Coronary artery (tissue), 2 donors: ENCODE results near the gene ZNF710.

Experiments
- DNase-seq: peaks from one replicate; pipeline ENCODE4 v3.0.0-alpha.2; 2017; ENCODE audit warnings: low spot score
- H3K27ac ChIP-seq, 2 donors: fragments of 200-600 bp; sonication (generic); one replicate each; pipeline ENCODE4 v1.5.1; 2016 to 2019
- H3K4me3 ChIP-seq: fragments of 200-600 bp; sonication (generic); 2 replicates; pipeline ENCODE4 v1.5.1; 2016; ENCODE audit warnings: mild to moderate bottlenecking, moderate library complexity
- TF ChIP-seq, protein P1 (sequence below): fragments of 200-600 bp; sonication (generic); IDR thresholded peaks from one replicate; pipeline ENCODE4 v1.5.1; 2019; ENCODE audit warnings: antibody characterized with exemption

Gene ZNF710

GRCh38 chr15:90044916-90045371 lies 43.8 kb downstream of the ZNF710 start:
- Histone ChIP-seq H3K27ac (no peak overlapping the region), H3K4me3 (no peak overlapping the region)
- TF ChIP-seq, protein P1, sequence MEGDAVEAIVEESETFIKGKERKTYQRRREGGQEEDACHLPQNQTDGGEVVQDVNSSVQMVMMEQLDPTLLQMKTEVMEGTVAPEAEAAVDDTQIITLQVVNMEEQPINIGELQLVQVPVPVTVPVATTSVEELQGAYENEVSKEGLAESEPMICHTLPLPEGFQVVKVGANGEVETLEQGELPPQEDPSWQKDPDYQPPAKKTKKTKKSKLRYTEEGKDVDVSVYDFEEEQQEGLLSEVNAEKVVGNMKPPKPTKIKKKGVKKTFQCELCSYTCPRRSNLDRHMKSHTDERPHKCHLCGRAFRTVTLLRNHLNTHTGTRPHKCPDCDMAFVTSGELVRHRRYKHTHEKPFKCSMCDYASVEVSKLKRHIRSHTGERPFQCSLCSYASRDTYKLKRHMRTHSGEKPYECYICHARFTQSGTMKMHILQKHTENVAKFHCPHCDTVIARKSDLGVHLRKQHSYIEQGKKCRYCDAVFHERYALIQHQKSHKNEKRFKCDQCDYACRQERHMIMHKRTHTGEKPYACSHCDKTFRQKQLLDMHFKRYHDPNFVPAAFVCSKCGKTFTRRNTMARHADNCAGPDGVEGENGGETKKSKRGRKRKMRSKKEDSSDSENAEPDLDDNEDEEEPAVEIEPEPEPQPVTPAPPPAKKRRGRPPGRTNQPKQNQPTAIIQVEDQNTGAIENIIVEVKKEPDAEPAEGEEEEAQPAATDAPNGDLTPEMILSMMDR: no peak
- DNase-seq: no peak

GRCh38 chr15:90046289-90046688 lies 45.2 kb downstream of the ZNF710 start:
- no peak overlapping the region for H3K27ac ChIP-seq

GRCh38 chr15:90046911-90047392 lies 45.8 kb downstream of the ZNF710 start:
- TF ChIP-seq, protein P1: no peak
- DNase-seq: no peak
- H3K27ac ChIP-seq: no peak overlapping the region
- no peak overlapping the region for H3K4me3 ChIP-seq

More at GRCh38 chr15:90046289-90046688, 45.2 kb downstream of the ZNF710 start:
- H3K4me3 ChIP-seq: no peak overlapping the region
- TF ChIP-seq, protein P1: no peak
- DNase-seq: no peak

DNA sequence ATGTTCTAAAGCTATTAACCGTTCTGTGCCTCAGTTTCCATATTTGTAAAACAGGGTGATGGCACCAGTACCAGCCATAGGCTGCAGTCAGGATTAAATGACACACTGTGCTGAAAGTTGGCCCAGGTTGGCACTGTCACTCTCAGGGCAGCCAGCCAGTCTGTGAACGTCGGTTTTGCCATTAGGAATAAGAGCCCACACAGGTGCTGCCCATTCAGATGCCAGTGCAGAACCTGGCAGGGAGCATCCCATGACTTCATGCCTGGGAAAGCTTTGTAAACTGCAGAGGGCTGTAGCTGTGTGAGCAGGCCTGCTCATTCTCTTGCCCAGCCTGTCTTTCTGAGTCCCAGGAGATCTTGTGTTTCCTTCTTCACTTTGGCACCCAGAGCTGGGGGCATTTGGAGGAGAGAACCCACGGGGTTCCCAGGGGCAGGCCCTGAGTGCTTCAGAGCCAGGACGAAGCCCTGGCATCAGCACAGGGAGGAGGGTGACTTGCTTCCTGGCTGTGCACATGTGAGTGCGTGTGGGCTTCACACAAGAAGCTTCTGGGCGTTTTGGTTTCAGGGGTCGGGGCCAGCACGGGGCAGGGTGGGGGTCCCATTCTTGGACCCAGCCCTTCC lies 46.9 kb downstream of the ZNF710 start:
- TF ChIP-seq, protein P1: no peak
- Histone ChIP-seq H3K27ac (no peak overlapping the region), H3K4me3 (no peak overlapping the region)
- no peak for DNase-seq

DNA sequence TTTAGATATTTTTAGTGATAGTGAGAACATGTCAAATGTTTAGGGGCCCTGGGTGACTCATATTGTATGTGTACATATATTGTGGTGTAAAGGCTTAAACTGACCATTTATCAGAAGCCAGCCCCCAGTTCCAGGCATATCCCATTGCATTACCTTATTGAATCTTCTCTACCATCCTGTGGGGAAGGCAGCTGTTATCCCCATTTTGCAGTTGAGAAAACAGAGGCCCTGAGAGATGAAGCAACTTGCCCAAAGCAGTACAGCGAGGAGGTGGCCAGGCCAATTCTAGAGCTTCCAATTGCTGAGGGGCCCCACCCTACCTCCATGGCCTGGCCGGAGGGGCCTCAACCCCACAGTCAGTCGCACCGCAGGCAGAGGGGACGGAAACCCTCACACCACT lies 47.9 kb downstream of the ZNF710 start:
- H3K27ac ChIP-seq: no peak overlapping the region
- no peak for DNase-seq
- TF ChIP-seq, protein P1: no peak
- no peak overlapping the region for H3K4me3 ChIP-seq

DNA sequence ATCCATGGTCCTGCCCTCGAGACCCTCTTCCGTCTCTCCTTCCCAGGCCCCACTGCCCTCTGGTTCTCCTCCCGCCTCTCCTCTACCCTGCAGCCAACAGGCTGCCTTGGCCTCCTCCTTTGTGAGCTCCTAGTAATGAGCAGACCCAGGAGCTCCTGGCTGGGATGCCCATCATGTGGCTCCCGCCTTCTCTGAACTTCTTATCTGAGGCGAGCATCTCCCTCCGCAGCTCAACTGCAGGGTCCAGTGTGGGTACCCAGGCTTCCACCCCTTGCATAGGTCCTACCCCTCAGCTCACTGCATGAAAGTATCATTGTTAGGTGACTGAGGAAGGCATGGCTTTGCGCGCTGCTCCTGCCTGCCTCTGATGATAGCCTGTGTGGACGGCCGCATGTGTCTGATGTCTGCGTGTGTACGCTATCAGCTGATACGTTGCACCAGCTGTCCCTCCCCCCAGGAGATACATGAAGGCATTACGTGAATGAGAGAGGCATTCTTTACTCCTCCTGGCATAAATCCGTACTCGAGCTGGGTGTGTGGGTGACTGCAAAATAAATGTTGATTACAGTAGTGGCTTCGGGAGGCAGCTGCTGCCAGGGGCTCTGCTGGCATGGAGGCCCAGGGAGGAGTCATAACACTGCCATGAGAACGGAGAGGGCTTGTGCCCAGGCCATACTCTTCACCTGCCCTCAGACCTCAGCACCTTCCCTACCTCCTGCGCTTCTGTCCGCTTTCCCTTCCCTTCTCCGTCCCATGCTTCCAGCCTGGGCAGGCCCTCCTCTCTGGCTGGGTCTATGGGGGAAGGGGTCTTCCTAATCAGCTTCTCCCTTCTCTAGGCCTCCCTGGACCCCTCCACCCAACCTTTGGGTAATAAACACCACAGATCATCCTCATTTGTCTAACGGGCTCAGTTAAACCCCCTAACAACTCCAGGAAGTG lies 48.8 kb downstream of the ZNF710 start:
- Histone ChIP-seq H3K4me3 (no peak overlapping the region), H3K27ac (no peak overlapping the region)
- no peak for DNase-seq
- TF ChIP-seq, protein P1: no peak
